Measurements from ENCODE around the gene NPC1L1.

Gene NPC1L1

GRCh38 chr7:44470628-44471245, 70.4 kb downstream of the NPC1L1 start:
- no peak for DNase-seq

- DNase-seq: no peak
Measured at GRCh38 chr7:44470135-44470479, 71.0 kb downstream of the NPC1L1 start.

DNA sequence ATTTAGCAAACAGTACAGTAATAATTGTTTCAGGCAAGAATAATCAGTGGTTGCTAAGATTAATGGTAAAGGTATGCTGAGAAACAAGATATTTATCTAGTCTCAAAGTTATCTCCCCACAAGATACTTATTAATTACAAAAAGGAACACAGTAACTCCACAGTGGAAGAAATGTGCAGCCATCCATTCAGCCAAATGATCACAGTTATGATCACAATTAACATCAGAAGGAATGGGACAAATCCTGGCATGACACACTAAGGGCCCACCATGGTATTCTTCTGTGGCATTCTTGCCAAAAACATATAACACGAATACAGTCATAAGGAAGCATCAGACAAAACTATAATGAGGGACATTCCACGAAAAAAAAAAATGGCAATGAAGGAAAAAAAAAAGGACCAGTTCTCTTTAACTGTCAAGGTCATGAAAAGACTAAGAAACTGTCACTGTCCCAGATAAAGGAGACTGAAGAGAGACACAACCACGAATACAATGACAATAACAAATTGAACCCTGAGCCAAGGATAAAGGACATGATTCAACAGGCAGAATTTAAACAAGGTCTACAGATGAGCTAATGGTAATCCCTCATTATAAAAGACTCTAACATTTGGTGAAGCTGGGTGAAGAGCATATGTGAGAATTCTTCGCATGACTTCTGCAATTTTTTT, 71.5 kb downstream of the NPC1L1 start:
- DNase-seq: no peak

DNA sequence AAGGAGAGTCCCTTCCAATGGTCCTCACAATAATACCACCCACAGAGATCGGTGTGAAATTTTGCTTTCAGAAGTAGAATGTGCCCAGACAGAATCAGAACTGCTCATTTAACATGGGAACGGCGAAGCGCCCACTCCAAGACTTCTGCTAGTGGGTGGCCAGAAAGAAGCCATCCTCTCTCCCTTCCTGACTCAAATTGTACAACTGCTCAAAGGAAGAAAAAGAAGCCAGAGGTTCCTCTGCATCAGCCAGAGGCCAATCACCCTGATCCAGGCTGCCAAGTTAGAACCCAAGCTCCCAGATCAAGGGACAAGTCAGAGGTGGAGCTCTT, 73.9 kb downstream of the NPC1L1 start:
- no peak for DNase-seq

DNA sequence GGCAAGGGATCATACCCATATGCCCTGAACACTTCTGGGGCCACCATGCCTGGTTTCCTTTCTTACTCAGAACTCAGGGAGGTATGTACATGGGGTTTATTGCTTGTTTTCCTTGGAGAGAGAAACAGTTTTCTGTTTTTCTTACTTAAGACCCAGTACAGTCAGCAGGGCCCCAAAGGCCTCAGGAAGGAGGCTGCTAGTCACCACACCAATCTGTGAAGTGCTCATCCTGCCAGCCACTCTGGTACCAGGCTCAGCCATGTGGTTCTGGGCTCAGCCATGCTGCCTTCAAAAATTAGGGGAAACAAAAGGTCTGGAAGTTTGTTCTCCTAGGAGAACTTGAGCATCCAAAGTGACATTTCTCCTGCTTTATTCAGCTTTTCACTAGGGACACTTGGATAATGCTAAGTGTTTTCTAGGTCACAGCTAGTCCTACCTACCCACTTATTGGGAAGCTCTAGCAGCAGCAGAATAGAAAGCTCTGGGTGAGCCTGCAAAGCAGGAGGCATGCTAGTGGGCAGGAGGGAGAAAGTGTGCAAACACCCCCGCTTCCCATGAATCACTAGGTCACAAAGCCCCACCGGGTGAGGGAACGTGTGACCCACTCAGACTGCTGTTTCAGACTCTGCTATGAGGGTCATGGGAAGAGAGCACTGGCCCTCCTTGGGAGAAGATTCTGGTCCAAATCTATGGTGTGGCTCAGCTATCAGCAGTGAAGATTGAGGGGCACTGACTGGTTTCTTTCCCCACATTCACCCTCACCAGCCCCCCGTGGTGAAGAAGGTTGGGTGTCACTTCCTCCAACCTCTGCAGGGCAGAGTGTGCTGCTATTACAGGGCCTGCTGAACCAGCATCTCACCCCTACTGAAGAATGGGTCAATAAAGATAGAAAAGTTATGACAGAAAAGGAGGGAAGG, 74.6 kb downstream of the NPC1L1 start:
- peak; percentile 37 for DNase-seq

DNA sequence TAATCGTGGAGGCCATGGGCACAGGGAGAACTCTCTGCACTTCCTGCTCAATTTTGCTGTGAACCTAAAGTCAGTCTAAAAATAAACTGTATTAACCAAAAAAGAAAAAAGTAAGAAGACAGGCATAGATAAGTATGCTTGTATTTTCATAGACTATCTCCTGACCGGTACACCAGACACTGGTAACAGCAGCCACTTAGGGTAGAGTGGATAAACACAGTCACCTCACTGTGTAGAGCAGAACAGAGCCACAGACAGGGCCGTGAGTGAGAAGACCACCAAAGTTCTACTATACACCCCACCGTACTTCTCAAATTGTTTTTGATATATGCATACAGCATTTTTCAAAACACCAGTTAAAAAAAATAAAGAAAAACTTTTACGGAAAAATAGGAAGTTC, 75.6 kb downstream of the NPC1L1 start:
- no peak for DNase-seq

DNA sequence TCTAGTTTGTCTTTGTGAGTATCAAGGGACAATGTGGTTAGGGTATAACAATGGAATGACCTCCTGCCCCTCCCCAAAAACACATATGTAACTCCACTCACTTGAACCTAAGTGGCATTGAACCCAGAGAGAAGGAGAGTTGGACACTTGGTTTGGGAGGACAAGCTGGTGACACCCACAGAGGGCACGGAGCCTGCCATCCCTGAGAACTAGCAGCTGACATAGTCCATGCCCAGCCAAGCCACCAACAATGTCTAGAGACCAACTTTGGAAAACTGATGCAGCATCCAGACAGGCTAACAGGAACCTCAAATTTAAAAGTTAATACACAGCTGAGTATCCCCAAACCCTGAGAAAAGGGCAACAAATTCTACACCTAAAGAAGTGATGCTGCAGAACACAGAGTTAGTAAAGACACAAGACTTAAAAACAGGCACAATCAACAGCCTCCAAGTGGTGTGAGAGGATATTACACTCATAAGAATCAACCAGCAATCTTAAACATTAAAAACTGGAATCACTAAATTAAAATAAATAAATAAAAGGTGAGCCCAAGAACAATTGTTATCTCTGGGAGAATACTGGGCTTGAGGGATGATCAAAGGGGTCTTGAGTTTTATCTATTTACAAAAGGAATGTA, 77.8 kb downstream of the NPC1L1 start:
- DNase-seq: peak; percentile 18

All from EL (cell line).